IPS DF 19.7 (cell line): Measurements from ENCODE around the gene HTRA3.
"Not testable (repeated sequence)": the region's sequence is repeated elsewhere in the genome, so short reads cannot be mapped to it uniquely, and the experiment has no call there.

Source experiments
- DNase-seq: peaks from one replicate; pipeline ENCODE4 v3.0.0-alpha.2; 2013; ENCODE audit warnings: low read depth, low spot score

HTRA3 gene

GRCh38 chr4:8325291-8325973 lies 55.9 kb downstream of the HTRA3 start:
- DNase-seq = no peak

- DNase-seq = no peak
Measured at GRCh38 chr4:8326206-8326605, 56.7 kb downstream of the HTRA3 start.

- DNase-seq = no peak
Measured at GRCh38 chr4:8328456-8328855, 58.9 kb downstream of the HTRA3 start.

GRCh38 chr4:8328866-8329559 lies 59.5 kb downstream of the HTRA3 start:
- DNase-seq = no peak

- no peak for DNase-seq
Measured at GRCh38 chr4:8329560-8329858, 60.0 kb downstream of the HTRA3 start.

GRCh38 chr4:8329859-8330761 lies 60.6 kb downstream of the HTRA3 start:
- DNase-seq = no peak

- DNase-seq = no peak
Measured at GRCh38 chr4:8330821-8331574, 61.4 kb downstream of the HTRA3 start.

GRCh38 chr4:8331575-8331955 lies 62.0 kb downstream of the HTRA3 start:
- no peak for DNase-seq

- DNase-seq = no peak
Measured at GRCh38 chr4:8332038-8332857, 62.7 kb downstream of the HTRA3 start.

GRCh38 chr4:8332891-8333331 lies 63.4 kb downstream of the HTRA3 start:
- no peak for DNase-seq

GRCh38 chr4:8333726-8334460 lies 64.3 kb downstream of the HTRA3 start:
- no peak for DNase-seq

- no peak for DNase-seq
Measured at GRCh38 chr4:8334786-8335460, 65.4 kb downstream of the HTRA3 start.

GRCh38 chr4:8335848-8336247 lies 66.3 kb downstream of the HTRA3 start:
- no peak for DNase-seq

GRCh38 chr4:8336412-8337075 lies 67.0 kb downstream of the HTRA3 start:
- no peak for DNase-seq

GRCh38 chr4:8338351-8338961 lies 68.9 kb downstream of the HTRA3 start:
- no peak for DNase-seq

GRCh38 chr4:8340781-8341241 lies 71.3 kb downstream of the HTRA3 start:
- DNase-seq = no peak

- DNase-seq = not testable (repeated sequence)
Measured at GRCh38 chr4:8341281-8341680, 71.7 kb downstream of the HTRA3 start.

GRCh38 chr4:8341691-8342090 lies 72.1 kb downstream of the HTRA3 start:
- no peak for DNase-seq
